Adipocyte (in vitro differentiated cells): ENCODE results near the gene AAMDC.
"Not testable (repeated sequence)": the region's sequence is repeated elsewhere in the genome, so short reads cannot be mapped to it uniquely, and the experiment has no call there.

ENCODE experiments used
- DNase-seq: peaks from one replicate; pipeline ENCODE4 v3.0.0-alpha.2; 2015; ENCODE audit warnings: low read depth
- H3K27me3 ChIP-seq: replicated peaks from 2 replicates; pipeline ENCODE4 v1.7.0; 2013; ENCODE audit warnings: mild to moderate bottlenecking, low read length, moderate library complexity; ENCODE audit not compliant: control insufficient read depth, insufficient read depth
- H3K36me3 ChIP-seq: 2 replicates; pipeline ENCODE4 v1.7.0; 2013; ENCODE audit warnings: low read length, mild to moderate bottlenecking, moderate library complexity; ENCODE audit not compliant: control insufficient read depth, insufficient read depth, severe bottlenecking
- H3K4me1 ChIP-seq: 2 replicates; pipeline ENCODE4 v1.7.0; 2013; ENCODE audit warnings: mild to moderate bottlenecking, low read length, moderate library complexity; ENCODE audit not compliant: control insufficient read depth, insufficient read depth
- H3K4me3 ChIP-seq: 2 replicates; pipeline ENCODE4 v1.7.0; 2013; ENCODE audit warnings: mild to moderate bottlenecking, low read length, moderate library complexity
- H3K9ac ChIP-seq: 2 replicates; pipeline ENCODE4 v1.7.0; 2013; ENCODE audit warnings: mild to moderate bottlenecking, low read length, moderate library complexity
- H3K9me3 ChIP-seq: 2 replicates; pipeline ENCODE4 v1.7.0; 2013; ENCODE audit warnings: mild to moderate bottlenecking, low read length, moderate library complexity; ENCODE audit not compliant: control insufficient read depth

The AAMDC gene

GRCh38 chr11:77866336-77866735, 45.4 kb downstream of the AAMDC start:
- no peak for DNase-seq
- Histone ChIP-seq H3K36me3 (peaks cover 27% of the 10 kb centered on the region), H3K27me3 (no peaks in the 10 kb centered on the region), H3K9ac (peak overlapping the region; percentile 8), H3K9me3 (no peaks in the 10 kb centered on the region), H3K4me3 (no peak overlapping the region), H3K4me1 (peaks cover 18% of the 10 kb centered on the region)

GRCh38 chr11:77868744-77869143, 47.8 kb downstream of the AAMDC start:
- Histone ChIP-seq H3K9ac (no peak overlapping the region), H3K27me3 (no peaks in the 10 kb centered on the region), H3K4me1 (peaks cover 18% of the 10 kb centered on the region), H3K36me3 (peaks cover 36% of the 10 kb centered on the region), H3K9me3 (no peaks in the 10 kb centered on the region), H3K4me3 (no peak overlapping the region)
- no peak for DNase-seq

- H3K27me3 ChIP-seq: no peaks in the 10 kb centered on the region
- H3K4me3 ChIP-seq: no peak overlapping the region
- no peak for DNase-seq
- no peaks in the 10 kb centered on the region for H3K9me3 ChIP-seq
- H3K4me1 ChIP-seq: no peaks in the 10 kb centered on the region
- no peak overlapping the region for H3K9ac ChIP-seq
- peaks cover 64% of the 10 kb centered on the region for H3K36me3 ChIP-seq
These were observed 50.9 kb downstream of the AAMDC start for GRCh38 chr11:77871855-77872254.

- DNase-seq: no peak
- no peaks in the 10 kb centered on the region for H3K27me3 ChIP-seq
- no peak overlapping the region for H3K4me3 ChIP-seq
- no peaks in the 10 kb centered on the region for H3K9me3 ChIP-seq
- H3K9ac ChIP-seq: no peak overlapping the region
- H3K4me1 ChIP-seq: peaks cover 1% of the 10 kb centered on the region
- H3K36me3 ChIP-seq: peaks cover 69% of the 10 kb centered on the region
These were observed 52.4 kb downstream of the AAMDC start for GRCh38 chr11:77873345-77873744.

- Histone ChIP-seq H3K4me1 (peaks cover 10% of the 10 kb centered on the region), H3K27me3 (no peaks in the 10 kb centered on the region), H3K9ac (no peak overlapping the region), H3K36me3 (peaks cover 62% of the 10 kb centered on the region), H3K4me3 (no peak overlapping the region), H3K9me3 (no peaks in the 10 kb centered on the region)
- no peak for DNase-seq
These were observed 53.3 kb downstream of the AAMDC start for GRCh38 chr11:77874206-77874605.

GRCh38 chr11:77876045-77876444, 55.1 kb downstream of the AAMDC start:
- Histone ChIP-seq H3K4me3 (no peak overlapping the region), H3K27me3 (no peaks in the 10 kb centered on the region), H3K9me3 (no peaks in the 10 kb centered on the region), H3K4me1 (peaks cover 13% of the 10 kb centered on the region), H3K36me3 (peaks cover 56% of the 10 kb centered on the region), H3K9ac (no peak overlapping the region)
- no peak for DNase-seq

- H3K9ac ChIP-seq, H3K27me3 ChIP-seq, H3K4me3 ChIP-seq, H3K9me3 ChIP-seq: not testable (repeated sequence)
- peaks cover 54% of the 10 kb centered on the region for H3K36me3 ChIP-seq
- peak; percentile 78 for DNase-seq
- H3K4me1 ChIP-seq: peaks cover 19% of the 10 kb centered on the region
These were observed 57.3 kb downstream of the AAMDC start for GRCh38 chr11:77878247-77878646.

GRCh38 chr11:77879218-77879617, 58.3 kb downstream of the AAMDC start:
- peaks cover 55% of the 10 kb centered on the region for H3K36me3 ChIP-seq
- no peak overlapping the region for H3K4me3 ChIP-seq
- peak; percentile 49 for DNase-seq
- no peaks in the 10 kb centered on the region for H3K9me3 ChIP-seq
- peaks cover 20% of the 10 kb centered on the region for H3K4me1 ChIP-seq
- no peaks in the 10 kb centered on the region for H3K27me3 ChIP-seq
- H3K9ac ChIP-seq: no peak overlapping the region

- peaks cover 25% of the 10 kb centered on the region for H3K4me1 ChIP-seq
- H3K9me3 ChIP-seq: no peaks in the 10 kb centered on the region
- H3K27me3 ChIP-seq: no peaks in the 10 kb centered on the region
- H3K36me3 ChIP-seq: peaks cover 32% of the 10 kb centered on the region
- no peak overlapping the region for H3K4me3 ChIP-seq
- no peak for DNase-seq
- no peak overlapping the region for H3K9ac ChIP-seq
These were observed 61.5 kb downstream of the AAMDC start for GRCh38 chr11:77882396-77882795.

GRCh38 chr11:77883775-77884174, 62.8 kb downstream of the AAMDC start:
- no peaks in the 10 kb centered on the region for H3K9me3 ChIP-seq
- H3K27me3 ChIP-seq: no peaks in the 10 kb centered on the region
- peaks cover 19% of the 10 kb centered on the region for H3K4me1 ChIP-seq
- no peak for DNase-seq
- H3K9ac ChIP-seq: no peak overlapping the region
- peaks cover 32% of the 10 kb centered on the region for H3K36me3 ChIP-seq
- no peak overlapping the region for H3K4me3 ChIP-seq

- Histone ChIP-seq H3K9ac (no peak overlapping the region), H3K4me3 (no peak overlapping the region), H3K36me3 (peaks cover 32% of the 10 kb centered on the region), H3K27me3 (no peaks in the 10 kb centered on the region), H3K4me1 (peaks cover 14% of the 10 kb centered on the region), H3K9me3 (no peaks in the 10 kb centered on the region)
- peak; percentile 43 for DNase-seq
These were observed 63.4 kb downstream of the AAMDC start for GRCh38 chr11:77884186-77884828.

- H3K36me3 ChIP-seq: peaks cover 32% of the 10 kb centered on the region
These were observed 63.9 kb downstream of the AAMDC start for GRCh38 chr11:77884829-77885190.

More at GRCh38 chr11:77884829-77885190, 63.9 kb downstream of the AAMDC start:
- Histone ChIP-seq H3K4me3 (no peak overlapping the region), H3K27me3 (no peaks in the 10 kb centered on the region), H3K9me3 (no peaks in the 10 kb centered on the region), H3K4me1 (peaks cover 12% of the 10 kb centered on the region), H3K9ac (no peak overlapping the region)
- no peak for DNase-seq
